ENCODE measurements around the gene ELK4.

The ELK4 gene

GRCh38 chr1:205631768-205632668, at the start of gene ELK4:
TSS of gene ELK4 (minus strand) at chr1:205632011. CDS start at chr1:205623882, 8,129 bp downstream.
- DNase-seq (ENCODE audit: low spot score), result peak; percentile 96

- DNase-seq (ENCODE audit: low spot score), result no peak
These were observed 49.6 kb upstream of the ELK4 start for GRCh38 chr1:205681364-205681763.

- DNase-seq (ENCODE audit: low spot score), result peak; percentile 70
These were observed 48.5 kb upstream of the ELK4 start, which contains the start of gene SLC45A3 for GRCh38 chr1:205680073-205680851. TSS of gene SLC45A3 (minus strand) at chr1:205680509. CDS start at chr1:205664656, 15,853 bp downstream.

- DNase-seq (ENCODE audit: low spot score), result no peak
These were observed 46.7 kb upstream of the ELK4 start for GRCh38 chr1:205678286-205679111.

GRCh38 chr1:205677167-205677566, 45.4 kb upstream of the ELK4 start:
- DNase-seq (ENCODE audit: low spot score), result no peak

- no peak for DNase-seq (ENCODE audit: low spot score)
These were observed 44.8 kb upstream of the ELK4 start for GRCh38 chr1:205676597-205676996.

GRCh38 chr1:205676002-205676401, 44.2 kb upstream of the ELK4 start:
- no peak for DNase-seq (ENCODE audit: low spot score)

GRCh38 chr1:205675247-205675646, 43.4 kb upstream of the ELK4 start:
- DNase-seq (ENCODE audit: low spot score), result no peak

- DNase-seq (ENCODE audit: low spot score), result no peak
These were observed 41.2 kb upstream of the ELK4 start for GRCh38 chr1:205672970-205673369.

GRCh38 chr1:205672395-205672889, 40.6 kb upstream of the ELK4 start:
- no peak for DNase-seq (ENCODE audit: low spot score)

- DNase-seq (ENCODE audit: low spot score), result no peak
These were observed 39.0 kb upstream of the ELK4 start for GRCh38 chr1:205670611-205671430.

- DNase-seq (ENCODE audit: low spot score), result no peak
These were observed 38.3 kb upstream of the ELK4 start for GRCh38 chr1:205670150-205670446.

GRCh38 chr1:205669341-205670149, 37.7 kb upstream of the ELK4 start:
- DNase-seq (ENCODE audit: low spot score), result no peak

- DNase-seq (ENCODE audit: low spot score), result peak; percentile 78
These were observed 37.1 kb upstream of the ELK4 start for GRCh38 chr1:205668951-205669340.

GRCh38 chr1:205667909-205668643, 36.3 kb upstream of the ELK4 start:
- no peak for DNase-seq (ENCODE audit: low spot score)

- DNase-seq (ENCODE audit: low spot score), result no peak
These were observed 34.8 kb upstream of the ELK4 start for GRCh38 chr1:205666372-205667166.

GRCh38 chr1:205665201-205666045, 33.6 kb upstream of the ELK4 start:
- DNase-seq (ENCODE audit: low spot score), result peak; percentile 68
